K562 (cell line): Measurements from ENCODE around the gene NKD1. TPM values are rescaled to one million over a fixed set of nuclear protein-coding genes. Genes with fewer than 3 reads are reported as not detected.

Source experiments
- ATAC-seq: fragments of 200-7000 bp; cut with Tn5 transposase; 3 replicates; pipeline ENCODE4 v1.9.1; 2020; ENCODE audit warnings: moderate library complexity
- BruUV-seq: library from RNA; stranded (reverse); fragments of 400-500 nt; replicated peaks from 2 replicates; lab custom pipeline; 2021; lab: Mats Ljungman, UMichigan
- CTCF ChIA-PET: fragments of 300-600 bp; formaldehyde crosslinking; extraction: SDS; loops from one replicate; lab custom pipeline; 2021; ENCODE audit warnings: low intra/inter-chr PET ratio; lab: Yijun Ruan, JAX
- POLR2A ChIA-PET: fragments of 300-600, 350-650 bp; sonication (Branson Sonifier 250); formaldehyde crosslinking; extraction: SDS; loops from one replicate; lab custom pipeline; 2021; ENCODE audit warnings: antibody characterized with exemption, inconsistent platforms; lab: Yijun Ruan, JAX
- DNase-seq, 4 experiments: peaks; one replicate each; pipeline versions ENCODE4 v3.0.0 to v3.0.0-alpha.2; 2011 to 2018; ENCODE audit warnings: low spot score in 3 of 4, mixed read lengths in 3 of 4; ENCODE audit errors: extremely low read depth in 1 of 4
- FAIRE-seq: peaks from 2 replicates; lab custom pipeline; 2011; peaks lifted over from hg19 to GRCh38; lab: Jason Lieb, UNC
- H2AFZ ChIP-seq: 2 replicates; pipeline ENCODE4 v1.6.0; 2011; ENCODE audit warnings: low read depth, low read length, control low read depth, inconsistent platforms
- H3K27ac ChIP-seq: fragments of 200-600 bp; 3 replicates; pipeline ENCODE4 v1.8.0; 2011; ENCODE audit warnings: low read depth, mild to moderate bottlenecking, control low read depth, inconsistent platforms, low read length, moderate library complexity, mixed read lengths; ENCODE audit errors: extremely low read depth
- H3K27me3 ChIP-seq, 2 experiments: fragments of 300-600 bp in 1 of 2; 2 replicates in 1 of 2; 3 replicates in 1 of 2; pipeline versions ENCODE4 v1.6.0 to v1.8.0; 2011; ENCODE audit warnings: inconsistent platforms in 2 of 2, low read length in 2 of 2, mild to moderate bottlenecking in 1 of 2, mixed read lengths in 1 of 2, moderate library complexity in 1 of 2; ENCODE audit not compliant: control insufficient read depth in 2 of 2, insufficient read depth in 2 of 2
- H3K36me3 ChIP-seq: fragments of 300-600 bp; 3 replicates; pipeline ENCODE4 v1.8.0; 2011; ENCODE audit warnings: mild to moderate bottlenecking, low read length, inconsistent platforms; ENCODE audit not compliant: control insufficient read depth, insufficient read depth
- H3K4me1 ChIP-seq, 2 experiments: fragments of 200-600 bp in 1 of 2; replicated peaks in 1 of 2; 2 replicates in 1 of 2; 3 replicates in 1 of 2; pipeline versions ENCODE4 v1.5.1 to v1.8.0; 2011; ENCODE audit warnings: inconsistent platforms in 2 of 2, low read length in 2 of 2, mild to moderate bottlenecking in 1 of 2, mixed read lengths in 1 of 2, moderate library complexity in 1 of 2; ENCODE audit not compliant: control insufficient read depth in 2 of 2, insufficient read depth in 2 of 2
- H3K4me2 ChIP-seq: 2 replicates; pipeline ENCODE4 v1.6.1; 2011; ENCODE audit warnings: low read length, control low read depth, inconsistent platforms, mixed read lengths; ENCODE audit not compliant: insufficient read depth
- H3K4me3 ChIP-seq: fragments of 200-600 bp; sonication (generic), shearing (Covaris generic); 2 replicates; pipeline ENCODE4 v1.5.1; 2016; ENCODE audit warnings: control low read depth, inconsistent platforms
- H3K79me2 ChIP-seq: fragments of 200-600 bp; 3 replicates; pipeline ENCODE4 v1.8.0; 2011; ENCODE audit warnings: low read length, inconsistent platforms; ENCODE audit not compliant: control insufficient read depth, insufficient read depth
- H3K9ac ChIP-seq, 2 experiments: 2 replicates each; pipeline versions ENCODE4 v1.6.0 to v1.6.1; 2011; ENCODE audit warnings: low read depth in 2 of 2, low read length in 2 of 2, control low read depth in 1 of 2, inconsistent platforms in 1 of 2, mild to moderate bottlenecking in 1 of 2, mixed read lengths in 1 of 2; ENCODE audit not compliant: insufficient read depth in 1 of 2
- H3K9me1 ChIP-seq: one replicate; pipeline ENCODE4 v1.6.0; 2011; ENCODE audit warnings: inconsistent platforms, mild to moderate bottlenecking, low read length, moderate library complexity; ENCODE audit not compliant: control insufficient read depth, insufficient read depth
- H3K9me3 ChIP-seq: replicated peaks from 2 replicates; pipeline ENCODE4 v1.5.1; 2011; ENCODE audit warnings: low read depth, low read length, inconsistent platforms; ENCODE audit not compliant: control insufficient read depth, insufficient read depth
- H4K20me1 ChIP-seq: replicated peaks from 2 replicates; pipeline ENCODE4 v1.6.1; 2011; ENCODE audit warnings: low read length, inconsistent platforms, mixed read lengths; ENCODE audit not compliant: control insufficient read depth, insufficient read depth
- BMI1 ChIP-seq: fragments of 150-350 bp; IDR thresholded peaks from 2 replicates; pipeline ENCODE4 v1.6.1; 2014; ENCODE audit warnings: low read length
- FIP1L1 ChIP-seq: fragments of 200-400 bp; formaldehyde crosslinking; IDR thresholded peaks from 2 replicates; pipeline ENCODE4 v1.6.1; 2018; ENCODE audit warnings: mild to moderate bottlenecking, low read depth, low read length; ENCODE audit not compliant: poor library complexity, severe bottlenecking
- GTF2F1 ChIP-seq: IDR thresholded peaks from 2 replicates; pipeline ENCODE4 v1.6.1; 2011; ENCODE audit warnings: low read depth, low read length, improper control_type of control experiment
- HDAC8 ChIP-seq: fragments of 450-650 bp; IDR thresholded peaks from 2 replicates; pipeline ENCODE4 v1.6.1; 2016; ENCODE audit warnings: mild to moderate bottlenecking, missing genetic modification characterization, moderate library complexity, missing compliant biosample characterization
- PURB ChIP-seq: sonication (generic); formaldehyde crosslinking; IDR thresholded peaks from 2 replicates; pipeline ENCODE4 v1.9.0; 2021; ENCODE audit warnings: low read depth, mild to moderate bottlenecking, missing genetic modification reagents
- RFX5 ChIP-seq: IDR thresholded peaks from 2 replicates; pipeline ENCODE4 v1.6.1; 2011; ENCODE audit warnings: low read depth, mild to moderate bottlenecking, improper control_type of control experiment, low read length
- SRSF3 ChIP-seq: fragments of 200-400 bp; formaldehyde crosslinking; IDR thresholded peaks from 2 replicates; pipeline ENCODE4 v1.6.1; 2016; ENCODE audit warnings: mild to moderate bottlenecking, low read length, moderate library complexity; ENCODE audit not compliant: insufficient read depth
- TOE1 ChIP-seq, 2 experiments: fragments of 450-650 bp in 1 of 2; sonication (generic) in 1 of 2; formaldehyde crosslinking in 1 of 2; IDR thresholded peaks; 2 replicates each; pipeline versions ENCODE4 v1.7.1 to v1.8.0; 2016 to 2022; ENCODE audit warnings: borderline replicate concordance in 2 of 2, mild to moderate bottlenecking in 2 of 2, antibody characterized with exemption in 1 of 2, inconsistent platforms in 1 of 2, low read depth in 1 of 2, missing genetic modification reagents in 1 of 2, moderate library complexity in 1 of 2
- ZBTB1 ChIP-seq: sonication (generic); formaldehyde crosslinking; IDR thresholded peaks from 2 replicates; pipeline ENCODE4 v1.8.1; 2023; ENCODE audit warnings: missing genetic modification reagents, low read depth, mild to moderate bottlenecking, borderline replicate concordance
- ZC3H11A ChIP-seq: IDR thresholded peaks from 2 replicates; pipeline ENCODE4 v1.6.1; 2012; ENCODE audit warnings: low read depth, low read length, improper control_type of control experiment
- ZFPM2 ChIP-seq: fragments of 250-450 bp; sonication (Bioruptor Pico); IDR thresholded peaks from 2 replicates; pipeline ENCODE4 v1.5.1; 2022; ENCODE audit warnings: mild to moderate bottlenecking
- ZNF124 ChIP-seq: sonication (generic); formaldehyde crosslinking; IDR thresholded peaks from 2 replicates; pipeline ENCODE4 v1.8.1; 2022; ENCODE audit warnings: missing genetic modification reagents
- ZNF507 ChIP-seq: conservative IDR thresholded peaks from 2 replicates; pipeline ENCODE4 v1.6.1; 2017; ENCODE audit warnings: missing genetic modification characterization, missing compliant biosample characterization
- ZNF696 ChIP-seq: fragments of 250-450 bp; sonication (Bioruptor Pico); conservative IDR thresholded peaks from 2 replicates; pipeline ENCODE4 v1.4.0; 2020; ENCODE audit warnings: mild to moderate bottlenecking, moderate library complexity
- ZSCAN32 ChIP-seq: fragments of 450-650 bp; formaldehyde crosslinking; IDR thresholded peaks from 2 replicates; pipeline ENCODE4 v1.4.0; 2020; ENCODE audit warnings: mild to moderate bottlenecking, moderate library complexity
- WGBS: fragments of 100-300 bp; shearing (Covaris generic); methylation state at CpG from one replicate; pipeline ENCODE4 v1.1.6; 2016; ENCODE audit warnings: low coverage, mixed read lengths; ENCODE audit not compliant: insufficient coverage; ENCODE audit errors: missing lambda C conversion rate; 5-methylcytosine and 5-hydroxymethylcytosine counted together
- in situ Hi-C: fragments of 300-500 bp; cut with MboI; formaldehyde crosslinking; loops from 4 replicates; pipeline ENCODE4 v1.15.0; 2018; ENCODE audit warnings: inconsistent platforms, mixed read lengths
- intact Hi-C: fragments of 100-400 bp; cut with micrococcal nuclease; formaldehyde crosslinking; loops from 2 replicates; pipeline ENCODE4 v1.14.2; 2022
- polyA plus RNA-seq, 8 experiments: library from polyadenylated mRNA; depleted of rRNA in 4 of 8; stranded (reverse) in 5 of 8; unstranded in 3 of 8; fragments of >200 nt; fragmentation: Nextera tagmentation in 2 of 8; fragmentation: Illumina TruSeq in 1 of 8; extraction: Ambion mirVana in 2 of 8; extraction: Trizol in 1 of 8; gene quantifications; 2 replicates each; pipeline versions ENCODE4 v1.2.1 to v1.2.3, GENCODE V29; 2011 to 2014; ENCODE audit warnings: inconsistent platforms in 1 of 8, missing spikeins in 1 of 8
- total RNA-seq, 7 experiments: library from RNA; depleted of rRNA in 6 of 7; stranded (reverse); fragments of >200 nt in 6 of 7; fragmentation: Illumina TruSeq in 2 of 7; extraction: Trizol in 2 of 7; gene quantifications; 2 replicates each; pipeline versions ENCODE4 v1.2.1 to v1.2.3, GENCODE V29; 2011 to 2021; ENCODE audit warnings: low replicate concordance in 1 of 7
- TF ChIP-seq, protein P1 (sequence below): sonication (generic); formaldehyde crosslinking; IDR thresholded peaks from 2 replicates; pipeline ENCODE4 v1.8.0; 2022; ENCODE audit warnings: mild to moderate bottlenecking, missing genetic modification reagents

The NKD1 gene
- total and polyA plus RNA-seq, 9 of the 15 experiments (the other 6 are each of a cell fraction or from before 2014, with no cell fraction given): under 0.01 to 0.24 (median 0.04) TPM; not detected in 2

DNA sequence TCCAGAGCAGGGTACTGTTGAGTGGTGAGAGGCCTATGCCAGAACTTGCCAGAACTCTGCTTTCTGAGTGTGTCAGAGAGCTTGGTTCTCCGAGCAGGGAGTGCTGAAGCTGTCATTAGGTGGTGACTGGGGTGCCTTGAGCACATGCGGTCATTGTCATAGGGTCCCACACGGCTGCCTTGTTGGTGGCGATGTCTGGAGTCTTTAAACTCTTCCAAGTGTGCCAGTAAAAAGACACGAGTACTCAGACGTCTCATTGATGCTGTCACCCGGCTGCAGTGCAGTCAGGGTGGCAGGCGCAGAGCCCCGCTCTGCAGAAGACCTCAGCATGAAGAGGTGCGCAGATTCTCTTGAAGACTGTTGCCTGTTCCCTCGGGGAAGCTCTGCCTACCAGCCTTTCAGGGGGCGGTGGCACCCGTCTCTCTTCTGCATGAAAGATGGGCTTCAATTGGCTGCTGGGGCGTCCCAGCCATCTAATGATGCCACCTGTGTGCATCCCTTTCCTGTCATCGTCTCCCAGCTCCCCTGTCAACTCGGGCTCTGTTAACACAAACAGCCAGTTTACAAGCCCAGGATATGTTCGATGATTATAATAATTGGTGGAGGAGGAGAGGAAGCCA, 58.3 kb downstream of the NKD1 start (continued):
- no peak for TF ChIP-seq TOE1 (IDR thresholded peaks at IDR 0.05; ENCODE audit: borderline replicate concordance)
- no peak for TF ChIP-seq TOE1 (CRISPR knock-in tag; IDR thresholded peaks at IDR 0.05; ENCODE audit: borderline replicate concordance, low read depth)
- no peak for TF ChIP-seq PURB
- TF ChIP-seq RFX5: no peak
- no peak for TF ChIP-seq ZNF124 (CRISPR knock-in tag)
- no peak for TF ChIP-seq GTF2F1

DNA sequence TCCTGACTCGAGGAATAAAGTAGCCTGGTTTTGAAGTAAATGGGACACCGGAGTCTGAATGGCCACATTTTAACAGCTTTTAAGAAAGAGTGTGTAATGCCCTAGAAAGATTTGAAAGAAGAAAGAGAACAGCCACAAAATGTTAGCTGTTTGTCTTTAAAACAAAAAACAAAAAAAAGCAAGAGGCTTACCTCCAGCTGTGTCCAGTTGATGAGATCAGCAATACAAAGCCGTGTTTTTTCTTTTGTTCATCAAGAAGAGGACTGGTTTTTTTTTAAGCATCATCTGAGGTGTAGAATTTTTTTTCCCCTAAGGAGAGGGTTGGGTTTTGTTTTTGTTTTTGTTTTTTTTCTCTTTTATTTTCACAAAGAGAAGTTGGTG, 58.8 kb downstream of the NKD1 start:
- no peaks in the 10 kb centered on the region for H3K9me1 ChIP-seq
- H3K27ac ChIP-seq: no peak overlapping the region
- no peak overlapping the region for H3K4me2 ChIP-seq
- FAIRE-seq (no peak), ATAC-seq (no peak), DNase-seq (no peak)
- H3K27me3 ChIP-seq: peaks cover 15 to 72% of the 10 kb centered on the region in 2 experiments
- no TSS peak for BruUV-seq
- H3K9ac ChIP-seq: no peak overlapping the region
- WGBS: 0% methylated on average over 3 of the region's 3 CpGs
- intact Hi-C loops (no loop called here), in situ Hi-C loops (no loop called here)
- peaks cover 13% of the 10 kb centered on the region; the same call in 1 of the 2 replicates for H4K20me1 ChIP-seq
- no peak overlapping the region for H3K4me3 ChIP-seq
- CTCF ChIA-PET: no interaction called here
- POLR2A ChIA-PET: no interaction called here
- H3K36me3 ChIP-seq: no peaks in the 10 kb centered on the region
- no peaks in the 10 kb centered on the region for H3K79me2 ChIP-seq
- no peak overlapping the region for H2AFZ ChIP-seq
- peaks cover 0 to 9% of the 10 kb centered on the region in 2 experiments; a peak in 1 of 5 replicates for H3K4me1 ChIP-seq
- H3K9me3 ChIP-seq: no peaks in the 10 kb centered on the region
- no peak for TF ChIP-seq ZBTB1 (CRISPR knock-in tag)
- no peak for TF ChIP-seq ZSCAN32 (CRISPR knock-in tag)
- TF ChIP-seq HDAC8 (tag): no peak
- no peak for TF ChIP-seq ZNF696
- TF ChIP-seq ZC3H11A: no peak
- TF ChIP-seq FIP1L1: no peak
- no peak for TF ChIP-seq BMI1
- no peak for TF ChIP-seq ZFPM2 (CRISPR knock-in tag)
- TF ChIP-seq ZNF507 (tag): no peak
- TF ChIP-seq, protein P1, sequence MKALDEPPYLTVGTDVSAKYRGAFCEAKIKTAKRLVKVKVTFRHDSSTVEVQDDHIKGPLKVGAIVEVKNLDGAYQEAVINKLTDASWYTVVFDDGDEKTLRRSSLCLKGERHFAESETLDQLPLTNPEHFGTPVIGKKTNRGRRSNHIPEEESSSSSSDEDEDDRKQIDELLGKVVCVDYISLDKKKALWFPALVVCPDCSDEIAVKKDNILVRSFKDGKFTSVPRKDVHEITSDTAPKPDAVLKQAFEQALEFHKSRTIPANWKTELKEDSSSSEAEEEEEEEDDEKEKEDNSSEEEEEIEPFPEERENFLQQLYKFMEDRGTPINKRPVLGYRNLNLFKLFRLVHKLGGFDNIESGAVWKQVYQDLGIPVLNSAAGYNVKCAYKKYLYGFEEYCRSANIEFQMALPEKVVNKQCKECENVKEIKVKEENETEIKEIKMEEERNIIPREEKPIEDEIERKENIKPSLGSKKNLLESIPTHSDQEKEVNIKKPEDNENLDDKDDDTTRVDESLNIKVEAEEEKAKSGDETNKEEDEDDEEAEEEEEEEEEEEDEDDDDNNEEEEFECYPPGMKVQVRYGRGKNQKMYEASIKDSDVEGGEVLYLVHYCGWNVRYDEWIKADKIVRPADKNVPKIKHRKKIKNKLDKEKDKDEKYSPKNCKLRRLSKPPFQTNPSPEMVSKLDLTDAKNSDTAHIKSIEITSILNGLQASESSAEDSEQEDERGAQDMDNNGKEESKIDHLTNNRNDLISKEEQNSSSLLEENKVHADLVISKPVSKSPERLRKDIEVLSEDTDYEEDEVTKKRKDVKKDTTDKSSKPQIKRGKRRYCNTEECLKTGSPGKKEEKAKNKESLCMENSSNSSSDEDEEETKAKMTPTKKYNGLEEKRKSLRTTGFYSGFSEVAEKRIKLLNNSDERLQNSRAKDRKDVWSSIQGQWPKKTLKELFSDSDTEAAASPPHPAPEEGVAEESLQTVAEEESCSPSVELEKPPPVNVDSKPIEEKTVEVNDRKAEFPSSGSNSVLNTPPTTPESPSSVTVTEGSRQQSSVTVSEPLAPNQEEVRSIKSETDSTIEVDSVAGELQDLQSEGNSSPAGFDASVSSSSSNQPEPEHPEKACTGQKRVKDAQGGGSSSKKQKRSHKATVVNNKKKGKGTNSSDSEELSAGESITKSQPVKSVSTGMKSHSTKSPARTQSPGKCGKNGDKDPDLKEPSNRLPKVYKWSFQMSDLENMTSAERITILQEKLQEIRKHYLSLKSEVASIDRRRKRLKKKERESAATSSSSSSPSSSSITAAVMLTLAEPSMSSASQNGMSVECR (CRISPR knock-in tag): no peak
- no peak for TF ChIP-seq SRSF3
